Suprapubic skin (tissue), 4 donors: ENCODE results near the gene EPB41L5. TPM values are rescaled to one million over a fixed set of nuclear protein-coding genes. Genes with fewer than 3 reads are reported as not detected.
"Not testable (repeated sequence)": the region's sequence is repeated elsewhere in the genome, so short reads cannot be mapped to it uniquely, and the experiment has no call there.

Experiments used
- DNase-seq, 2 donors: peaks; one replicate each; pipeline ENCODE4 v3.0.0-alpha.2; 2019; ENCODE audit warnings: low spot score in 2 of 2
- H3K27ac ChIP-seq: fragments of 200-600 bp; sonication (generic); one replicate; pipeline ENCODE4 v1.5.1; 2019
- H3K27me3 ChIP-seq: fragments of 200-600 bp; sonication (generic); one replicate; pipeline ENCODE4 v1.5.1; 2019
- H3K36me3 ChIP-seq: fragments of 200-600 bp; sonication (generic); one replicate; pipeline ENCODE4 v1.5.1; 2019
- H3K4me1 ChIP-seq: fragments of 200-600 bp; sonication (generic); one replicate; pipeline ENCODE4 v1.5.1; 2019
- H3K4me3 ChIP-seq: fragments of 200-600 bp; sonication (generic); one replicate; pipeline ENCODE4 v1.5.1; 2019; ENCODE audit warnings: mild to moderate bottlenecking
- H3K9me3 ChIP-seq: fragments of 200-600 bp; sonication (generic); one replicate; pipeline ENCODE4 v1.5.1; 2019
- CTCF ChIP-seq, 2 donors: fragments of 200-600 bp in 1 of 2; fragments of 450-650 bp in 1 of 2; sonication (generic) in 1 of 2; IDR thresholded peaks; one replicate each; pipeline ENCODE4 v1.5.1; 2016 to 2019; ENCODE audit warnings: antibody characterized with exemption in 2 of 2, mild to moderate bottlenecking in 1 of 2, moderate library complexity in 1 of 2
- EP300 ChIP-seq: sonication (generic); formaldehyde crosslinking; IDR thresholded peaks from one replicate; pipeline ENCODE4 v1.6.1; 2017; ENCODE audit warnings: antibody characterized with exemption
- POLR2A ChIP-seq, 2 donors: fragments of 450-650 bp; IDR thresholded peaks; one replicate each; pipeline ENCODE4 v1.6.1; 2017; ENCODE audit warnings: antibody characterized with exemption in 2 of 2, mild to moderate bottlenecking in 2 of 2, moderate library complexity in 2 of 2
- POLR2AphosphoS5 ChIP-seq, 3 donors: sonication (generic); formaldehyde crosslinking; IDR thresholded peaks; one replicate each; pipeline ENCODE4 v1.6.1; 2017; ENCODE audit warnings: antibody characterized with exemption in 3 of 3
- WGBS: methylation state at CpG from one replicate; pipeline ENCODE4 v1.1.5; 2018; 5-methylcytosine and 5-hydroxymethylcytosine counted together
- total RNA-seq, 4 donors: library from RNA; depleted of rRNA; stranded (reverse); fragments of >200 nt; gene quantifications; one replicate each; pipeline ENCODE4 v1.1.0, GENCODE V29; 2016

Gene EPB41L5
- total RNA-seq, 4 donors from 2014 or later = 19.5 to 34.6 (median 31.0) TPM

- Histone ChIP-seq H3K27me3 (no peaks in the 10 kb centered on the region), H3K36me3 (peaks cover 6% of the 10 kb centered on the region), H3K4me3 (no peak overlapping the region), H3K27ac (no peak overlapping the region), H3K4me1 (no peaks in the 10 kb centered on the region), H3K9me3 (no peaks in the 10 kb centered on the region)
- DNase-seq = no peak
- TF ChIP-seq POLR2AphosphoS5 (IDR thresholded peaks at IDR 0.05) = no peak
- TF ChIP-seq CTCF (IDR thresholded peaks at IDR 0.05) = no peak
- no peak for TF ChIP-seq POLR2A (IDR thresholded peaks at IDR 0.05)
- TF ChIP-seq EP300 = no peak
- WGBS = 93% methylated on average over 1 of the region's 1 CpG
Observed at GRCh38 chr2:120132691-120133090, 119.8 kb downstream of the EPB41L5 start.

- WGBS = 100% methylated on average over 2 of the region's 2 CpGs
Observed at GRCh38 chr2:120133572-120134244, 120.8 kb downstream of the EPB41L5 start.

GRCh38 chr2:120134263-120134662 is 121.4 kb downstream of the EPB41L5 start:
- DNase-seq = no peak
- TF ChIP-seq POLR2AphosphoS5 (IDR thresholded peaks at IDR 0.05) (no peak), CTCF (IDR thresholded peaks at IDR 0.05) (no peak), EP300 (no peak), POLR2A (IDR thresholded peaks at IDR 0.05) (no peak)
- Histone ChIP-seq H3K36me3 (peaks cover 6% of the 10 kb centered on the region), H3K27me3 (no peaks in the 10 kb centered on the region), H3K27ac (no peak overlapping the region), H3K4me3 (no peak overlapping the region), H3K4me1 (no peaks in the 10 kb centered on the region), H3K9me3 (no peaks in the 10 kb centered on the region)
- 97% methylated on average over 4 of the region's 4 CpGs for WGBS

More at GRCh38 chr2:120133572-120134244, 120.8 kb downstream of the EPB41L5 start:
- Histone ChIP-seq H3K9me3 (no peaks in the 10 kb centered on the region), H3K4me3 (no peak overlapping the region), H3K4me1 (no peaks in the 10 kb centered on the region), H3K27ac (no peak overlapping the region), H3K36me3 (peaks cover 6% of the 10 kb centered on the region), H3K27me3 (no peaks in the 10 kb centered on the region)
- no peak for DNase-seq
- no peak for TF ChIP-seq POLR2A (IDR thresholded peaks at IDR 0.05)
- TF ChIP-seq EP300 = no peak
- no peak for TF ChIP-seq POLR2AphosphoS5 (IDR thresholded peaks at IDR 0.05)
- TF ChIP-seq CTCF (IDR thresholded peaks at IDR 0.05) = no peak

- H3K27me3 ChIP-seq, H3K4me3 ChIP-seq, H3K9me3 ChIP-seq, DNase-seq, H3K4me1 ChIP-seq, H3K27ac ChIP-seq, H3K36me3 ChIP-seq: not testable (repeated sequence)
- 96% methylated on average over 2 of the region's 2 CpGs for WGBS
Observed at GRCh38 chr2:120135013-120135412, 122.1 kb downstream of the EPB41L5 start.

GRCh38 chr2:120140866-120141265 is 128.0 kb downstream of the EPB41L5 start:
- Histone ChIP-seq H3K4me1 (no peaks in the 10 kb centered on the region), H3K36me3 (no peaks in the 10 kb centered on the region), H3K27ac (no peak overlapping the region), H3K4me3 (no peak overlapping the region), H3K9me3 (no peaks in the 10 kb centered on the region), H3K27me3 (no peaks in the 10 kb centered on the region)
- TF ChIP-seq POLR2A (IDR thresholded peaks at IDR 0.05) (no peak), CTCF (IDR thresholded peaks at IDR 0.05) (no peak), POLR2AphosphoS5 (IDR thresholded peaks at IDR 0.05) (no peak), EP300 (no peak)
- no peak for DNase-seq
- 91% methylated on average over 4 of the region's 4 CpGs for WGBS
